ENCODE measurements around the gene EPB41L4A.

EPB41L4A gene

DNA sequence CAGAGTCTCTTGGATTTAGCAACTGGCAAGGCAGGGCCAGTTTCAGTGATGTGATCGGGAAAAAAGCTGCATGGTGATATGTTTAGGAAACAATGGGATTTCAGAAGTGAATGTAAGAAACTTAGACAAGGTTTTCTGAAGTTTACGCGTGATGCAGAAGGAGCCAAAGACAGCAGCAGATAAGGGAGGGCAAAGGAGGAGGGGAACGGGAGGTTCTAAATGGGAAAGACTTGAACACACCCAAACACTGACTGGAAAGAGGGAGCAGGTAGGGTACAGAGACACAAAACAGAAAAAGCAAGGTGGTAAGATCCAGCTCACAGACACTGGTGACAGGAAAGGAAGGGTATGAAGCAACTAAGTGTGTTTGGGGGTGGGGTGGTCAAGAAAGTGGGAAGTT is 115.4 kb downstream of the EPB41L4A start:
- DNase-seq = no peak

GRCh38 chr5:112294126-112294525 is 125.0 kb downstream of the EPB41L4A start:
- no peak for DNase-seq

GRCh38 chr5:112293587-112293986 is 125.5 kb downstream of the EPB41L4A start:
- DNase-seq = no peak

- DNase-seq = no peak
Measured at GRCh38 chr5:112290691-112291090, 128.4 kb downstream of the EPB41L4A start.

- no peak for DNase-seq
Measured at GRCh38 chr5:112289465-112289864, 129.6 kb downstream of the EPB41L4A start.

- no peak for DNase-seq
Measured at GRCh38 chr5:112283943-112284929, 134.8 kb downstream of the EPB41L4A start.

DNA sequence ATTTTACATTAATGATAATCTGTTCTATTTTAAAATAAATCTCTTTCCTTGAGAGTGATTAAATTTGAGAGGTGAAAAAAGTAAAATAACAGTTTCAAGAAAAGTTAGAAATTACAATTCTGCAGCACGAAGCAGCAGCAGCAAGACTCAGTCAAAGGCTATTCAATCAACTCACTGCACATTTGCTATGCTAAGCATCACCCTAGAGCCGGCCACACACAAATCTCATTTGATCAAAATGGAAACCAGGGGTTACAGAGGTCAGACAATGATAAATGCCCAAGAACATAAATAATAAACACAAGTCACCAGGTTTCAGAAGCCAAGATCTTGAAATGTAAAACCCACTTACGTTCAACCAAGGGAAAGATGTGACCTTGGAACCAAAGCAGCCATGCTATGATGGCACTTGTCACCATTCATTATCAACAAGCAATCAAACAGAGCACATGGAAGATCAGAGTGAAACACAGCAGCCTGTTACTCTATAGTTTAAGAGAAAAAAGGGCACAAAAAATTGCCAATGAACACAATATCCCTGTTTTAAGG is 136.0 kb downstream of the EPB41L4A start:
- DNase-seq = no peak

DNA sequence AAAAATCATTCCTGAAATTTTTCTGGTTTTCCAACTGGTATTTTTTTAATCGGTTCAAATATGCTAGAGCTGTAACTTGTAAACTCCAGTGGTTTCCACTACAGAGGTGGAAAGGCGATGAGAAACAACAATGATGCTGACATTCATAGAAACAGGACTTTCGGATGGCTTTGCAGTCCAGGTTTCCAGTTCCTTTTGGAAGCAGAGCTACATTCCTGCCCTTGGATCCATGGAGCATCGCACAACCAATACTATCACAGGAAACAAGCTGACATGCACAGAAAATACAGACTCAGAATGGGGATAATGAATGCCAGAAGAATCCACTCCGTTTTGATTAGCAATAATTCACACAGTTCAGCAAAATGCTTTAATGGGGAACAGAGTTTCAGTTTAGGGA is 140.0 kb downstream of the EPB41L4A start:
- DNase-seq = no peak

DNA sequence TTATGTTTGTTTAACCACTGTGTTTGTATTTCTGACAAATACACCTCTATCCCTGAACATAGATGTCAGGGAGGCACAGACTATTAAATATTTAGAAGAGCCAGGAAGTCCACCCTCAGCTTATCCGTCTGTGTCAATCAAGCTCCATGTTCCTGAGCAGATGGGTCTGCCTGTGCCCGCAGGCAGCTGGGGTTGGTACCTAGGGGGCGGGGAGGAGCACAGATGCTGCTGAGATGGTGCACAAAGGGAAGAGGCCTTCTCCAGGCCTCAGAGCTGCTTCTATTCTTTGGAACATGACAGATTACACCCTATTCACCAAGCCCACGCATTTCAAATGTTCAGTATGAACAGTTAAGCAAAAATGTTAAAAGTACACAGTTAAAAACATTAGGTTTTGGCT is 142.1 kb downstream of the EPB41L4A start:
- no peak for DNase-seq

DNA sequence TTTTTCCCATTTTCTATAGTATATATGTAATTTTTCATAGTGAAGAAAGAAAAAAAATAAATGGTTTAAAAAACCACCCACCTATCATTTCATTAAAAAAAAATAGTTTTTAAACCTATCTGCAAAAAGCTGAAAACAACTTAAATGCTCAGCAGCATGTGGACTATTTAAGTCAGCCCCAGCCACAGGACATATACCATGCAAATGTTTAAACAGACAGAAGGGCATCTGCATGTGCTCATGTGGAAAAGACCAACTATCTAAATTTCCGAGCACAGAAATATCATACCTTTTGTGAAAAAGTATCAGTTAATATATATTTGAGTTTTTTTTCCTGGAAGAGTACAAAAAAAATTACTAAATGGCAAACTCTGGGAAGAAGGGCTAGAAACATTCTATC is 143.4 kb downstream of the EPB41L4A start:
- no peak for DNase-seq

DNA sequence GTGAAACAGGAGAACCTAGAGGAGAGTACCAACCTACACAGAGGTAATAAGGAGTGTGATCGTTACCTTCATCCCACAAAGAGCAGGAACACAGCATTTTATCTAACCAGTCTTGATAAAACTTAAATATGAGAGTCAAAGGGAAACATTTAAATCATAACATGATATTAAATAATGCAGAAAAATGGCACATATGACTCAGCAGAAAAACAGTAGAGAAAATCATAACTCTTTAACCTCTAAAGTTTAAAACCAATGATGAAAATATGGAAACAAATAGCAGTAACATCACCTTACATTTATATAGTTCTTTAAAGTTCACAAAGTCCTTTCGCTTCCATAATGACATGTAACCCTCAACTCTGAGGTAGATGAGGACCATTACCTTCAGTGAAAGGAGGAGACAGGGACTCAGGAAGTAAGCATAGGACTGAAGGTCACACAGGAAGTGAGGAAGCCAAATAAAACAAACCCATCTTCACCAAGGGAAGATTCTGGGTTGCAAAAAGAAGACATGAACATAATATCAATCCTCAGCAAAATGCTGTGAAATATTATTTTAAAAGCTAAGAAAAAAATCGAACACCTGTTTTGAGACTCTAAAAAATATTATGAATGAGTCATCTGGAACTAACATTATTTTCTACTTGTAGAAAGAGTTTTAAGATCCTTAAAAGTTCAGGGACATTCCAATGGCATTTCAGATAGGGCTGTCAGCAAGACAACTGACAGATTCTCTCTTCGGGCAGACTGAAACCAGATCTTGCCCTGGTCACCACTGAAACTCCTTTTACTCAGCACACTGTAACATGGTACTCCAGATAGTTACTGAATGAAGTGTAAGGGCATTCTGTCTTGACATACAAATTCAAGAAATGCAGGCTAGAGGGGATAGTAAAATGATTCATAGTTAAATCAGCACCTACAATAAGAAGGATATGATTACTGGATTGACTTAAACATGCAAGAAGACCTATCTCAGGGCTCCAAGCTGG is 148.5 kb downstream of the EPB41L4A start:
- no peak for DNase-seq

GRCh38 chr5:112267231-112267630 is 151.8 kb downstream of the EPB41L4A start:
- DNase-seq = no peak

DNA sequence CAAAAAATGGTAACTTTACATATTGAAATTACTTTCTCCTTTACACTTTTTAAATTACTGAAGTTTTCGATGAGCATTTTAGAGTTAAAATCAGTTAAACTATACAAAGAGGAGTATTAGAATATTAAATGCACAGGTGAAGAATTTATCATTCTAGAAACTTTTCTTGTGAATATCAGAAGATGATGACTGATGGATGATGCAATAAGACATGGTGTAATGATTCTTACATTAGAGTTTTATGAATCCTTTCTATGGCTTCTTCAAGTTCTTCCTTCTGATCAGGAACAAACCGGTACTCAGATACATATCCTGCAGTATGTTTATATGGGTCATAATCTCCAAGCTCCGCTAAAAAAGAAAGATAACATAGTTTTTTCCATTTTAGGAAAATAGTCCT is 154.4 kb downstream of the EPB41L4A start:
- no peak for DNase-seq

GRCh38 chr5:112264151-112264550 is 154.9 kb downstream of the EPB41L4A start:
- DNase-seq = no peak

DNA sequence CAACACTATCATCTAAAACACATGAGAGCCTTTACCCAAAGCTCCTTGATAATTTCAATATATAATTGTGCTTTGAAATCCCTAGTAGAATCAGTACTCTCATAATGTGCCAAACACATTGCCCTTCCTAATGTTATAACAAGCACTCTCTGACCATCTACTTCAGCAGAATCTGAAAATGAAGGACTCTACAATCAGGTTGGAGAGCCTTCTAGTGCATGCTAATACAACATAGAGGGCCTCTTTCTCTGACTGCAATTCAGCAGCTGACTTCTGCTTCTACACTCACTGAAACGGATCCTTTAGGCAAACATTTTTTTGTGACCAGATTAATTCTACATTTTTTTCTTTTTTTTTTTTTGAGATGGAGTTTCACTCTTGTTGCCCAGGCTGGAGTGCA is 155.6 kb downstream of the EPB41L4A start:
- DNase-seq = no peak

DNA sequence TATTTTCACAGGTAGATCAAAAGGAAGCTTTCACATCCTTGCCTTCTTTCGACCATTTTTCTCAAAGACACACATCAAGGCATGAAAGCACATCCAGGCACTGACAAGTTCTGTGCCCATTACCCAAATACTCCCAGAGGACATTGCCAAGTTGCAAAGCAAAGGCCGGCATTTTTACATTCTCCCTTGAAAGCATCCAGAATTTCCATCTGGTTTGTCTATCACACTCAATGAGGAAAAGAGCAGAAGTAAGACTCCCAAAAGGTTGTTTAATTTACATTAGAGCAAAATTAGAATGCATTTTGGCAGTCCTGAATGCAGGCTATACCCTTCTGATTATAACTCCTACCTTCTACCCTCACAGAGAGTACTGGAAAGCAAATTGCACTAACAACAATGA is 160.5 kb downstream of the EPB41L4A start:
- DNase-seq = no peak

DNA sequence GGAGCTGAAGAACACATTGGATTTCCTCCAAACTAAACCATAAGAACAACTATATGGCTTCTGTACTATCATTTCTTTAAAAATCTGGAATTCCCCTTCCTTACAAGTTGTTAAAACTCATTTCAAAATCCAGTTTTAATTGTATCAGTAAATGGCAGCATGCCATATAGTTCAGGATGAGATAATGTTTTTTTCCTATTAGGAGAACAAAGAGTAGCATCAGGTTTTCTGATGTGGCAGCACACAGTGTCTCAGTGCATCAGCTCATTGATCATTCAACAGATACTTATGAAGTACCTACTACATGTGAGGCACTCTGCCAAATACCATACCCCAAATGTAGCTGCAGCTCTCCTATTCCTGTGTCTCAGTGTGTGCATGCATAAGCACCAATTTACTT is 161.1 kb downstream of the EPB41L4A start:
- DNase-seq = no peak

GRCh38 chr5:112257005-112257404 is 162.1 kb downstream of the EPB41L4A start:
- no peak for DNase-seq

DNA sequence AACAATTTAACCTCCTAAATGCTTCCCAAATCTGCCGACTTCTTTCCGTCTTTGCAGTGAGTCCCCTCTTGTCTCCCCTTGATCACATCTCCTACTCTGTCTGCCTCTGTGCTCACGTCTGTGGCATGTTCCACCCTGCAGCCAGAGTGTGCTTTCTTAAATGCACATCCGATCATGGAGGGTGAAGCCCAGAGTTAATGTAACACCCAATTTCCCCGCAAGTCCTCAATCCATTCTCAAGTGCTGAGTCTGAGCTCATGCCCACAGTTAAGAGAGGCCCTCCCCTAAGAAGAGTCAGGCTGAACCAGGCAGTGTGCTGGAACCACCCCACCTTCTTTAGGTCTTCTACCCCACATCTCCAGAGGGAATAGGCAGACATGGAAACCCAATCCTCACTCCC is 164.8 kb downstream of the EPB41L4A start:
- no peak for DNase-seq

- DNase-seq = no peak
Measured at GRCh38 chr5:112253478-112254250, 165.4 kb downstream of the EPB41L4A start.

- DNase-seq = no peak
Measured at GRCh38 chr5:112250551-112250950, 168.5 kb downstream of the EPB41L4A start.

DNA sequence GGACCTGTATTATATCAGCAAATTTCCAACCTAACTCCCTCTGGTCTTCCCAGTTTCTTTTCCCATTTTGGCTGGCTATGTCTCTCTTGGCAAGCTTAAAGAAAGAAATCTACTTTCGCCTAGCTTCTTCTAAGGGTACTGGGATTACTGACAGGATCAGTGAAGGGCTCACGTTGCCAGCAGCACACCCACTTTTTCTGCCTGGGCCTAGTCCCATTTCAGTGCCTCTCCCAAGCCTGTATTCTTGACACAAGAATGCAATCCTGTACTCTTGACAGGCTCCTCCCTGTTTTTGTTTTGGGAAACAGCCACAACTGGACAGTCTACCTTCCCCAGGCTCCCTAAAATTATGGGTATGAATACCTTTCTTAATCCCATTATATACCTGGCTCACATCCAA is 170.5 kb downstream of the EPB41L4A start:
- no peak for DNase-seq
